Activated B cell treated with CpG ODN at 0.5 μM for 24 hours (primary cell): ENCODE data around the gene PPP1R12B. TPM values are rescaled to one million over a fixed set of nuclear protein-coding genes. Genes with fewer than 3 reads are reported as not detected.

Source experiments
- ATAC-seq: fragments of 200-7000 bp; cut with Tn5 transposase; one replicate; pipeline ENCODE4 v1.10.0; 2021; ENCODE audit warnings: low read depth, mild to moderate bottlenecking, moderate library complexity
- CTCF ChIA-PET: fragments of 350-600 bp; sonication (Branson Sonifier 250); formaldehyde crosslinking; loops from one replicate; lab custom pipeline; 2021; ENCODE audit warnings: antibody characterized with exemption; lab: Charles Lee
- POLR2A ChIA-PET: fragments of 350-600 bp; sonication (Branson Sonifier 250); formaldehyde crosslinking; loops from one replicate; lab custom pipeline; 2021; ENCODE audit warnings: antibody characterized with exemption; lab: Charles Lee
- DNase-seq: peaks from one replicate; pipeline ENCODE4 v3.0.0; 2022
- H3K27ac Mint-ChIP-seq: one replicate; pipeline ENCODE4 v1.8.0; 2020; ENCODE audit warnings: mixed read lengths
- H3K27me3 Mint-ChIP-seq: one replicate; pipeline ENCODE4 v1.8.0; 2021; ENCODE audit warnings: mixed read lengths
- H3K36me3 Mint-ChIP-seq: one replicate; pipeline ENCODE4 v1.8.0; 2021; ENCODE audit warnings: low read depth, mixed read lengths
- H3K4me1 Mint-ChIP-seq: one replicate; pipeline ENCODE4 v1.8.0; 2021; ENCODE audit warnings: mixed read lengths
- H3K4me3 Mint-ChIP-seq: one replicate; pipeline ENCODE4 v1.8.0; 2020; ENCODE audit warnings: mild to moderate bottlenecking, mixed read lengths
- H3K9me3 Mint-ChIP-seq: one replicate; pipeline ENCODE4 v1.8.0; 2020; ENCODE audit warnings: mixed read lengths
- CTCF ChIP-seq: fragments of 200-600 bp; IDR thresholded peaks from one replicate; pipeline ENCODE4 v1.8.0; 2022; ENCODE audit warnings: antibody characterized with exemption, mild to moderate bottlenecking
- intact Hi-C: fragments of 100-400 bp; cut with micrococcal nuclease; formaldehyde crosslinking; loops from one replicate; pipeline ENCODE4 v1.15.1; 2024
- total RNA-seq: library from RNA; stranded (reverse); gene quantifications from 2 replicates; pipeline ENCODE4 v1.2.3, GENCODE V29; 2022

PPP1R12B gene
- total RNA-seq, 1 donor from 2014 or later, result 25.7 TPM

- Mint-ChIP-seq H3K36me3 (no peaks in the 10 kb centered on the region), H3K27ac (no peak overlapping the region), H3K4me3 (peak overlapping the region; percentile 71), H3K27me3 (peaks cover 71% of the 10 kb centered on the region), H3K4me1 (peaks cover 31% of the 10 kb centered on the region), H3K9me3 (no peaks in the 10 kb centered on the region)
- DNase-seq, result no peak
- intact Hi-C loops, result loop anchor here (5.0 kb wide), 1 partner anchor 1620 kb away; the partner anchor contains the start of gene KIF21B
- ChIA-PET POLR2A (interaction anchor here (0.6 kb wide), 1 partner anchor 13 kb away, joined by 3 read pairs; no protein-coding TSS in a partner anchor), CTCF (no interaction called here)
- no peak for ATAC-seq
- TF ChIP-seq CTCF, result no peak
Measured at GRCh38 chr1:202642212-202642611, 293.7 kb downstream of the PPP1R12B start.

Other genes starting within 250 kb of the PPP1R12B start
- not detected in 2 replicates for gene GPR37L1, start 225.8 kb upstream of the PPP1R12B start, total RNA-seq
- 56.3 and 58.0 TPM in 2 replicates for gene ARL8A, start 204.0 kb upstream of the PPP1R12B start, total RNA-seq
- gene PTPN7, start 188.1 kb upstream of the PPP1R12B start, total RNA-seq, result 29.4 and 31.0 TPM in 2 replicates
- not detected in 2 replicates for gene LGR6, start 154.9 kb upstream of the PPP1R12B start, total RNA-seq
- gene UBE2T, start 6.8 kb upstream of the PPP1R12B start, total RNA-seq, result 7.4 and 8.6 TPM in 2 replicates